HepG2 (cell line): ENCODE data around the gene TBC1D32. TPM values are rescaled to one million over a fixed set of nuclear protein-coding genes. Genes with fewer than 3 reads are reported as not detected.

Experiments
- polyA plus RNA-seq, 8 experiments: library from polyadenylated mRNA; depleted of rRNA in 3 of 8; stranded (reverse) in 7 of 8; unstranded in 1 of 8; fragments of >200 nt; fragmentation: Illumina TruSeq in 4 of 8; extraction: Trizol in 4 of 8; gene quantifications; 2 replicates each; pipeline versions ENCODE4 v1.2.1 to v1.2.3, GENCODE V29; 2011 to 2016; ENCODE audit warnings: low read depth in 4 of 8, missing spikeins in 1 of 8, mixed read lengths in 1 of 8; ENCODE audit not compliant: insufficient read depth in 1 of 8
- small RNA-seq, 3 experiments: library from RNA; depleted of rRNA; stranded (forward); fragments of <200 nt; gene quantifications; one replicate each; pipeline ENCODE3, GENCODE V24; 2012; ENCODE audit warnings: low read depth in 2 of 3, low replicate concordance in 1 of 3; ENCODE audit not compliant: insufficient read length in 3 of 3, insufficient read depth in 2 of 3
- total RNA-seq, 5 experiments: library from RNA; depleted of rRNA; stranded (reverse); fragments of >200 nt; fragmentation: Illumina TruSeq; extraction: Trizol; gene quantifications; 2 replicates each; pipeline ENCODE4 v1.2.3, GENCODE V29; 2016; ENCODE audit warnings: low read depth in 1 of 5

Gene TBC1D32
- total and polyA plus RNA-seq, 2 of the 13 experiments (the other 11 are each of a cell fraction or from before 2014, with no cell fraction given) = 2.0 to 4.8 TPM

Small RNA genes within 50 kb of the gene (small RNA-seq; reads per million reads assigned to genes)
- gene RF00019 = 0 reads per million in 3 experiments
- gene RNU6-1286P = 0 reads per million in 3 experiments

Other genes starting within 250 kb of the TBC1D32 start
- not detected in 2 replicates for gene GJA1, start 101.2 kb upstream of the TBC1D32 start, total RNA-seq (2016; rRNA removed; fragmentation: Illumina TruSeq; extraction: Trizol)
- 0.03 TPM in 1 of 2 replicates, not detected in the other for gene GJA1, start 101.2 kb upstream of the TBC1D32 start, polyA plus RNA-seq (2011; rRNA removed)